ENCODE results near the gene CAMKK2.
"Not testable (repeated sequence)": the region's sequence is repeated elsewhere in the genome, so short reads cannot be mapped to it uniquely, and the experiment has no call there.

Gene CAMKK2

DNA sequence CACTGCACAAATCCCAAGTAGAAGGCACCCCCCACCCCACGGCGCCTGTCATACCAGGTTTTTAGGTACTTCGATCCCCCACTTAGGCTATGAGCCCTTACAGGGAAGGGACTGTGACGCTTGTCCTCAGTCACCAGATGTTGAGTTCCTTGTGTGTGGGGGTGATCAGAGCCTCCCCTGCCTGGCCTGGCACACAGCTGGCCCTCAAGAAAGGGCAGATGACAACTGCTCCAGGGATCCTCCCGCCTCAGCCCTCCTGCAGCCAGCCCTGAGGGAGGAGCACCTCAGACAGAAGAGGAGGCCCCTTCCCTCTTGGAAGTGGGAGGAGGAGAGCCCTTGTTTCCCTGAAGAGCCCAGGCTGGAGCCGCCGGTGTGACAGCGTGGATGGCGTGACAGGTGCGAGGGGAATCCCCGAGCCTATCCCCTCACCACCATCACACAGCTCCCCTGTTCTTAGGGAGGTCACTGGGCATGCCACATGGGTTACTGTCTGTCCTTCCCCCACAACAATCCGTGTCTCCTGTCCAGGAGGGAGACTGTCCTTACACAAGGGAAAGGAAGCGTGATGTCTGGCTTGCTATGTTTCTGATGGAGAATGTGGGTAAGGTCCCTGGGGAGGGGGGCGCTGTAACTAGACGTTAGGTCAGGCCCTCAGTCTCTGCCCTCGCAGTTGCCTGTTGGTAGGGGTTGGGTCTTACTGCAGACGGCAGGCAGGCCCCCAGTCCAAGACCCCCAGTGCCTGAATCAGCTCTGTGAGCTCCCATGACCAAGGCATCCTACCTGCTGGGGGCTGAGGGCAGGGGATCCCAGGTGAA is 55.1 kb downstream of the CAMKK2 start:
- no peak for DNase-seq

DNA sequence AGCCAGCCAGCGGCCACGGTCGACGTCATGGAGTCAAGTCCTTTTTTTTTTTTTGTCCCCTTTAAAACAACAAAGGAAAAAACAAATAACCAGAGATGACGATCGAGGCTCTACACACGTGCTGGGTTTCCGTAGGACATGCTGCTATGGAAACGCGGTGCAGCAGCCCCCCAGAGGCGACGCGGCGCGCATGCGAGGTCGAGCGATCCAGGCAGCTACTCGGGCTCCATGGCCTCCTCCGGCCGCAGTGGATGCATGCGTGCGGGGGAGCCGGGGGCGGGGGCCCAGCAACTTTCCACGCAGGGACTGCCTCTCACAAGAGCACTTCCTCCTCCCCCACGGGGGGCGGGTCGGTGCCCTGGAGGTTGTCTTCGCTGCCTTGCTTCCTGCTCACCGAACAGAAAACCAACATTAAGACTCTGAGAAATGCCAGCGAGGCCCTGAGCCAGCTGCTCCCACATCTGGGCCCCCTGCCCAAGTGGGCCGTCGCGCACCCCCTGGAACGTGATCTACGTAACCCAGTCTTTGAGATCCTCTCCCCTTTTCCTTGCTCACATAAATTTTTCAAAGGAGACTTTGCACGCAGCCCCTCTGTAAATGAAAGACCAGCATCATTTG is 55.9 kb downstream of the CAMKK2 start:
- no peak for DNase-seq

DNA sequence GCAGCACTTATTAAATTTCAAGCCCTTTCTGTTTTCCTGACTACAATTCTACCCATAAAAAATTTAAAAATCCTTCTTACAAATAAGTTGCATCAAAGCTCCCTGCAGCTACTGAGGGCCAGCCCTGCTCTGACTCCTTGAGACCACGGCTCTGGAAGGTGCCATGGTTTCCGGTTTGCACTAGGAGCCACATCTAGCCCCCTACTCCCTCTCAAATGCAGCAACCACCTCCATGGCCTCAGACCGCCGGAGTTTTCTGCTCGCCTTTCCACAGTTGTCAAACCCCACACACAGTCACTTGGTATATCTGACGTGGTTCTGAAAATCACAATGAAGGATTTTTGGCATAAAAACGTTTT is 56.5 kb downstream of the CAMKK2 start:
- no peak for DNase-seq

DNA sequence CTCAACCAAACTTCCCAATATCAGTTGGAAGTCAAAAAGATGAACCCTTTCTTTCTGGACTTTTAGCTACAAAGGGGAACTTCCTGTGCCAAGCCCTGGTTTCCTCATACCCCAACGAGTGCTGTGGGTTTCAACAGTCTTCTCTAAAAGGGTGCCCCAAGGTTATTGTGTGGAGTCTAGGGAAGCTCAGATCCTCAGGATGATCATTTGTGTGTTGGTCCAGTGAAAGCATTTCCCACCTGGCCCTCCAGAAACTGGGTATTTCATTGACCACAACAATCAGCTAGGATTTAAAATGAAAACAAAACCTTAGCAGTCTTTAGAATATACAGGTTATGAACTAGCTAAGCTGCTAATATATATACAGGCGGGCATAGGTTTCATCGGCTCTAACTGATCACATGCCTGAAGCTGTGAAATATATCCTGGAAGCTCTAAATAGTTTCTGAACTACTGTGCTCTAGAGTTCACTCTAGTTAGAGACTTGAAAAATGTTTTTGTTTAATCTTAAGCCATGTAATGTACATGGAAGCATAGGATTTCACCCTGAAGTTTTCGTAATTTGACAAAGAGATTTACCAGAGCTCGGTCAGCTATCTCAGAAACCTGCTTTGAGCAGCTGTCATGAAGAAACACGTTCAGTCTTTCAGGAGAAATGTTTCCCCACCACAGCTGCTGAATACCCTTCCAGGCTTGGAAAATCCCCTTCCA is 57.0 kb downstream of the CAMKK2 start:
- no peak for DNase-seq

DNA sequence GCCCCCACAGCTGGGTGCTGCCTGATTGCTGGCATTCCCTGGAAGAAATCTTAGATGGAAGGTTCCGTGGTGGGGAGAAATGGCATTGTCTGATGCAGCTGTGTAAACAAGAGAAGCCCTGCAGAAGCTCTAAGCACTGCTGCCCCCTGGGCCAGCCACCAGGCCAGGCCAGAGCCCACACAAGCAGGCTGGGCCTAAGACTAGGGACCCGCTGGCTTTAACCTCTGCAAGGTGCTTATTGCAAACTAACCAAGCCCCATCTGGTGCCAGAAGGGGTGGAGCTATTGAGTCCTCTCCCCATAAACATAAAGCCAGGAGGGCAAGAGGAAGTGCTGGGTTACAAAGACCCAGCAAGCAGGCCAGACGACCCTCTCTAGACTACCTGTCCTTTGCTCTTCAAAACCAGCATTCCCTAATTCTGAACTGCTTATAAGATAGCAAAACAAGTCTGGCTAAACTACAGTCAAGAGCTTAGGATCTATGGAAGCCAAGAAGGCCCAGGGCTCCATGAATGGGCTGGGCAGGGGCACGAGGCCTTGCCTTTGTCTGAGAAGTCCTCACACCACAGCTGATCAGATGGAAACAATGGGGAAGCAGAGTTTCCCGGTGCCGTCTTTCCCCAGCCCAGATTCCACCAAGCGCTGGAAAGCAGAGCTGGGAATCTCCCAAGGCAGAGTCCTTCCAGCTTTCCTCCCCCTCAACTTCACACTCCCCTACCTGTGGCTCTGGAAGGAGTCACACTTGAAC is 57.7 kb downstream of the CAMKK2 start:
- no peak for DNase-seq

DNA sequence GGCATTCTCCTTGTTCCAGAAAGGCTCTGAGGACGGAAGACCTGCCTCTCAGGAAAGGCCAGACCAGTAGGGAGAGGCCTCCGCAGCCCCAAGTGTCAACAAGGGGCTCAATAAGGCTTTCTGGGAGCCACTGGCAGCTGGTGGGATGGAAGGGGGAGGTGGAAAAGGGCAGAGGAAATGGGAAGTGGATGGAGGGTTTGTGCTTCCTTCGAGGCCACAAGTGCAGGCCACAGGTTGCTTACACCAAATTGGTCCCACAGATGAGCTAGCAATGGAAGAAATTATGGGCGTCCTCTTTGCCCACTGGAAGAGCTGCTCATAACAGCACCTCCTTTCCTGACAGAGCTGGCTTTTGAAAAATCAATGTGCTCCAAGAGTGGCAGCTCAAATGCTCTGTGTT is 58.4 kb downstream of the CAMKK2 start:
- no peak for DNase-seq

DNA sequence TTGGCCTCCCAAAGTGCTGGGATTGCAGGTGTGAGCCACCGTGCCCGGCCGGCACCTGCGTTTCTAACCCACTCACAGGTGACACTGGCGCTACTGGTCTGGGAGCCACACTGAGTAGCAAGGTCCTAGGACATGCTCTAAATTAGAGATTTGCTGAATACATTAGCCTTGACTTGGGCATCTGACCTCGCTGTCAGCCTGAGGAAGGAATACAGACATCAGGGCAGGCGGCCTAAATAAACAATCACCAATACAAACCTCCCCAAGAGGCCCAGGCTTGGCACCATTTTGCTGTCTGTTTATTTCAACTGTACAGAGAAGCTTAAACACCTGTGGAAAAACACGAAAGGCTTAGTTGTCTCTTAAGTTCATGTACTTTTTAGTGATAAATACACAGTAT is 59.1 kb downstream of the CAMKK2 start:
- no peak for DNase-seq

DNA sequence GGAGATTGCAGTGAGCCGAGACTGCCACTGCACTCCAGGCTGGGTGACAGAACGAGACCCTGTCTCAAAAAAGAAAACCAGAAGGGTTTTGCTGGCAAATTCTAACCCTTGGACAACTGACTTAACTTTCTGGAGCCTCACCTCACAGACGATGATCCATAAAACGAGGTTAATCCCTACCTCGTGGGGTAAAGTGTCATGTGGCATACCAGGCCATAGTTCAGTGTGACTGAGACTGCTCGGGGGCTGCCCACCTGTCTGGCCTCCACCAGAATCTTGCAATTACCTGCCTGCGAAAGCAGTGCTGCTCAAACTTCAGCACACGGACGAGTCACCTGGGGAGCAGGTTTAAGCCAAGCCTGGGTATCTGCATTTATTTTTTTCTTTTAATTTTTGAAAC is 59.7 kb downstream of the CAMKK2 start:
- DNase-seq: no peak

DNA sequence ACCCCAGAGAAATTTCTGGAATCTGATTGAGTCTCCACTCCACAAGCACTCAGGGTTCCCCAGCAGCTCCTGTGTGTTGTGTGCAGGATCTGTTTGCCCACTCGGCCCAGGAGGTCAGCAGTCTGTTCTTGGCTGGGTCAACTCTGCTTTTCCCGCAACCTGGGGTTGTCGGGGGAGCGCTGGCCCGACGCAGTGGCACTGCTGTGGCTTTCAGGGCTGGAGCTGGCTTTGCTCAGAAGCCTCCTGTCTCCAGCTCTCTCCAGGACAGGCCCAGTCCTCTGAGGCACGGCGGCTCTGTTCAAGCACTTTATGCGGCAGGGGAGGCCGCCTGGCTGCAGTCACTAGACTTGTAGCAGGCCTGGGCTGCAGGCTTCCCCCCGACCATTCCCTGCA is 62.9 kb downstream of the CAMKK2 start:
- no peak for DNase-seq

DNA sequence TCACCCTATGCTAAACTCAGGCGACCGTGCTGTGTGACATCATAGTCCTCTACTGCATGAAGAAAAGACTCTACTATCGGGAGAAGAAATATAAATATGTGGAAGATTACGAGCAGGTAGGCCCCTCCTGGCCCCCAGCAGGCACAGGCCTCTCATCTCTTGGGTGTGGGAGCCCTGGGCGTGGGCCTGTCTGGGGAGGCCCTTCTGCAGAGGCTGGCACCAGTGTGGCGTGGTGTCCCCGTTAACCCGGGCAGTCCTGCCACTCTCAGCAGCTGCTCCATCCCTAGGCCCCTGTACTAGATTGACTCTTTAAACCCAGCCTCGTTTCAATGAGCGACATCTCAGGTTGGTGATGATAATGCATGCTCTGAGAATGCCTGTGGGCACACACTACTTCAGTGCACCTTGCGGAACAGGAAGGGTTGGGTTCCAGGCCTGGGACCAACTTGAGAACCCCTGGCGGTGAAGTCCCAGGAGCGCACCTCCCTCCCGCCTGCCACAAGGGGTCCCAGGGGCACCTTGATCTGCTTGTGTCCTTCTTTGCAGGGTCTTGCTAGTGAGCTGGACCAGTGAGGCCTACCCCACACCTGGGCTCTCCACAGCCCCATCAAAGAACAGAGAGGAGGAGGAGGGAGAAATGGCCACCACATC is 63.4 kb downstream of the CAMKK2 start:
- DNase-seq: no peak

DNA sequence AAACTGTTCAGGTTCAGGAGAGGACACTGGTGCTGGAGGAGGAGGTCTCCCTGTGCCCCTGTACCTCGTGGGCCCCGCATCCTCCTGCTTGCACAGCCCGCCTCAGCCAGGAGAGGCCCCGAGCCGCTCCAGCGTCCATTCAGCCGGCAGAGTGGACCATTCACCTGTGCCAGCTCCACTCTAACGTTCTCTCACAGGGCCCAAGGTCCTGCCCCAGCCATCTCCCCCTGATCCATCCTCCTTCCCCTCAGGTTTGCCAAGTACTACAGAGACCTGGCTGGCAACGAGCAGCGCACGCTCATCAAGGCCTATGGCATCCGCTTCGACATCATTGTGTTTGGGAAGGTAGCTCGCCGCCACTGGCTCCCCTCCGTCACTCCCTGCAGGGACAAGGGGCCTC is 64.3 kb downstream of the CAMKK2 start:
- no peak for DNase-seq

DNA sequence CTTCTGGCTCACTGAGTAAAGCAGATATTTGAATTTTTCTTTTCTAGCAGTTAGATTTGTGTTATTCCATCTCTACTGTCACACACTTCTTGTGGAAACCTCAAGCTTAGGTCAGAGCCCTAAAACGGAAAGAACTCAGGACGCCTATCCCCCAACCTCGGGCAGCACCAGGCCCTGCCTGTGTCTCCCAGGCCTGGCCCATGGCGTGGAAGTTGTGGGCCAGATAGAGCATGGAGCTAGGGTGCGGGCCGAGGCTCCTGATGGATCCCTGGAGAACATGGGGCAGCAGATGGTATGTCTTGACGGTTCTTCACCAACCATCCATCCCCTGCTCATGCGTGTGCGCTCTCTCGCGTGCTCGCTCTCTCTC is 66.0 kb downstream of the CAMKK2 start:
- no peak for DNase-seq

DNA sequence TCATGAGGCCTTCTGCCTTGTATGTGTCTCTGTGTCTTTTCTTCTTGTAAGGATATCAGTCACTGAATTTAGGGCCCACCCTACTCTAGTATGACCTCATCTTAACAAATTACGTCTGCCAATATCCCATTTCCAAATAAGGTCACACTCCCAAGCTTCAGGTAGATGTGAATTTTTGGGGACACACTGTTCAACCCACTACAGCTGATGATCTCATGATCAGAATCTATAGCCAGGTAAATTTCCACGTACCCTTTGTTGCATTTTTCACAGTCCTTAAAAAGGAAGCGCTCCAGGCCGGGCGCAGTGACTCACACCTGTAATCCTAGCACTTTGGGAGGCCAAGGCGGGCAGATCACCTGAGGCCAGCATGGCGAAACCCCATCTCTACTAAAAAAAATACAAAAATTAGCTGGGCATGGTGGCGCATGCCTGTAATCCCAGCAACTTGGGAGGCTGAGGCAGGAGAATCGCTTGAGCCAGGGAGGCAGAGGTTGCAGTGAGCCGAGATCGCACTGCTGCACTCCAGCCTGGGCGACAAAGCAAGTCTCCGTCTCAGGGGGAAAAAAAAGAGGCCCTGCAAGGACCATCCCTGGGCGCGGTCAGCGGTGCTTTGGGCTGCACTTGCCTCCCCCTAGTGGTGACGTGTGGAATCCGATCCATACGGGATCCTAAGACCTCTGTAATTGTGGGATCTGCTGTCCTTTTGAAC is 66.5 kb downstream of the CAMKK2 start:
- not testable (repeated sequence) for DNase-seq

DNA sequence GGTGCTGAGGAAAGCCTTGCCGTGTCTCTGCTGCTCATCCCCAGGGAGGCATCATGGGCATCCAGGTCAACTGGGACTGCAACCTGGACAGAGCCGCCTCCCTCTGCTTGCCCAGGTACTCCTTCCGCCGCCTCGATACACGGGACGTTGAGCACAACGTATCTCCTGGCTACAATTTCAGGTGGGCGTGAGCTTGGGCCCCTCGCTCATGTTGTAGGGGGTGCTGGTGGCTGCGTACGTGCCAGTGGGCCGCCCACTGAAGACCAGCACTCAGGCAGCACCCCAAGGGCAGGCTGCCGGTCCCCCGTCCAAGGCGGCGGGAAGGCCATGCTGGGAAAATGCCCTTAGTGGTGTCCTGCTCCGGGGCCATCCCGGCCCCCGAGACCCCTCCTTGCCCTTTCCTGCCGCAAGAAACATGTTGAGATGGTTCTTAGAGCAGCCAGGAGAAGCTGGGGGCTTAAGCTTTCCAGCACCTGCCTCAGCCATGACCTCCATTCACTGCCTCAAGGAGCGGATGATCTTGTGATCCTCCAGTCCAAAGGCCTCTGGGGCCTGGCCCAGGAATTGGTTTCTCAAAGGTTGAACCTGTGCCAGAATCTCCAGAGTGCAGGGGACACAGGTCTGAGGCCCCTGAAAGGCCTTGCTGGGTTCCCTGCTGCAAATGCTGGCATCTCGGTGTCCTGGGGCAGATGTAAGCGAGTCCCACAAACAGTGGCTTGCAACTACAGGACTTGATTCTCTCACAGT is 67.4 kb downstream of the CAMKK2 start:
- DNase-seq: no peak

DNA sequence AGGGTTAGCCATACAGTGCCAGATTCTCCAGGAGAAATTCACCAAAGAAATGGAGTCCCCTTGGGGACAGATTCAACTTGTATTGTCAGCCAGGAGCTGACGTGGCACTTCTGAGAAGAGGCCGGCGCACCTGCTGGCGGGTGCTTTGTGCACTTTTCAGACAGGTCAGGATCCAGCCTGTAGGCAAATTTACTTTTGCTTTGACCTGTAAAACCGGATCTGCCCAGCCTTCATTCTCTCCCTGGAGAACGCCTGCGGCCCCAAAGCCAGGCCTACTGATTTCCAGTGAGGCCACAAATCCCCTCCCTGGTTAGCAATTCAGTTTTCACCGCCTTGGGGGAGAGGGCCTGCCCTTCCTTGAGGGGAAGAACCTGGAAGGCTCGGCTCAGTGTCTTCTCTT is 69.2 kb downstream of the CAMKK2 start:
- DNase-seq: no peak

DNA sequence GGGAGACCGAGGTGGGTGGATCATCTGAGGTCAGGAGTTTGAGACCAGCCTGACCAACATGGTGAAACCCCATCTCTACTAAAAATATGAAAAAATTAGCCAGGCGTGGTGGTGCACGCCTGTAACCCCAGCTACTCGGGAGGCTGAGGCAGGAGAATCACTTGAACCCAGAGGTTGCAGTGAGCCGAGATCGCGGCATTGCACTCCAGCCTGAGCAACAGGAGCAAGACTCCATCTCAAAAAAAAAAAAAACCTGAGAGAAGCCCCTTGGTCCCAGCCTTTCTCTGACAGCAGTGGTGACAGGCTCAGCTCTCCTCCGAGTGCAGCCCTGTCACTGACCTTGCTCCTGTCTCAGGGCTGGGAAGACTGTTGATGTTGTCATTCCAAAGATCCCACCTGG is 69.6 kb downstream of the CAMKK2 start:
- not testable (repeated sequence) for DNase-seq

DNA sequence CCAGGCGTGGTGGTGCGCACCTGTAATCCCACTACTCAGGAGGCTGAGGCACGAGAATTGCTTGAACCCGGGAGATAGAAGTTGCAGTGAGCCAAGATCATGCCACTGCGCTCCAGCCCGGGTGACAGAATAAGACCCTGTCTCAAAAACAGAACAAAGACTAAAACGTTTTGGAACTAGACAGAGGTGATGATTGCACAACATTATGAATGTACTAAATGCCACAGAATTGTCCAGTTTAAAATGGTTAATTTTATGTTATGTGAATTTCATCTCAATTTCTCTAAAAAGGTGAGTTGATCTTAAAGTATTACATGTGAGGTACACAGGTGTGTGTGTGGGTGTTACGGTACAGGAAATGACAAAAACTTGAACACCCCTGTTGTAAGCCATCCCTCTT is 70.1 kb downstream of the CAMKK2 start:
- no peak for DNase-seq

DNA sequence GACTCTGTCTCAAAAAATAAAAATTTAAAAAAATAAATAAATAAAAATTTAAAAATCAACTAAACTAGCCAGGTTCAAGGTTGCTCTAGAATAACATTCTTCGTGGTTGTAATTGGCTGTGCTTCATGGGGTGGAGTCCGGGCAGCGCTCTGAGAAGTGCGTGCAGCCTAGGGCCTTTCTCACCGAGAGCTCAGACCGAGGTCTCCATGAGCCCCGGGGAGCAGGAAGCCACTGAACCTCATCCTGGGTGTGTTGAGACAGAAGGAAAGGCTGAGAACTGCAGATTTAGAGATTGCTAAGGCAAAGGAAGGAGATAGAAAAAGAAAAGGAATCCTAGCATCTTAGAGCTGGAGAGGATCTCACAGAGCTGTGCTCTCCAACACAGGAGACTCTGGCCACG is 71.9 kb downstream of the CAMKK2 start:
- DNase-seq: no peak

DNA sequence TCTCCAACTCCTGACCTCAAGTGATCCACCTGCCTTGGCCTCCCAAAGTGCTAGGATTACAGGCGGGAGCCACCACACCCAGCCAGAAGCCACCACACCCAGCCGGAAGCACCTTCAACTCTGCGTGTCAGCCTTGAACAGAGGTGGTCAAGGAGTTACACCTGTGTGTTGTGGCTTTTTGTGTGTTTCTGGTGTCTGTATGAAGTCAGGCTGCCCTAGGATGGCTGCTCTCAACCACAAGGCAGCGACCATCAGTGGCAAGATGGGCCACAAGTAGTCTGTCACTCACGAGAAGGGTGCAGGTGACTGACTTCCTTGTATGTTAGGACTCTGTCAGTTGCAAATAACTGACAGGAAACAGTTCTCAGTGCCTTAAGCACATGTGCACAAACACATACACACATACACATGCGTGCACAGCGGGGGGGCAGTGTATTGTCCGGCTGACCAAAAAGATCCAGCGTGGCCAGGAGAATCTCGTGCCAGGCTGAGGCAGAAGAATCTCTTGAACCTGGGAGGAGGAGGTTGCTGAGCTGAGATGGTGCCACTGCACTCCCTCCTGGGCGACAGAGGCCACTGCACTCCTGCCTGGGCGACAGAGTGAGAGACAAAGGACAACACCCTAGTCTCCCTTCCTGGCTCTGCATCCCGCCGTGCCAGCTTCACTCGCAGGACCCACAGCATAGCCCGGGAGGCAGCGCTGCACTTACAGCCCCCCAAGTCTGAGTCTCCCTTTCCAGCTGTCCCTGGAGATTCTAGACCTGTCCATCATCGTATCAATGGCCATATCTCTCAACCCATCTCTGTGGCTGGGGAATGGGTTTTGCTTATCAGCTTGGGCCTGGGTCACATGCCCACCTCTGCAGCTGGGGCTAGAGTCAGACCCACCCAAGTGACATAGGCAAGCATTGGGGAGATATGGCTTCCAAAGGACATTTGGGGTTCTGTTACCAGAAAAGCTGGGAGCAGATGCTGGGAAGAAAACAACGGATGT is 72.9 kb downstream of the CAMKK2 start:
- no peak for DNase-seq

DNA sequence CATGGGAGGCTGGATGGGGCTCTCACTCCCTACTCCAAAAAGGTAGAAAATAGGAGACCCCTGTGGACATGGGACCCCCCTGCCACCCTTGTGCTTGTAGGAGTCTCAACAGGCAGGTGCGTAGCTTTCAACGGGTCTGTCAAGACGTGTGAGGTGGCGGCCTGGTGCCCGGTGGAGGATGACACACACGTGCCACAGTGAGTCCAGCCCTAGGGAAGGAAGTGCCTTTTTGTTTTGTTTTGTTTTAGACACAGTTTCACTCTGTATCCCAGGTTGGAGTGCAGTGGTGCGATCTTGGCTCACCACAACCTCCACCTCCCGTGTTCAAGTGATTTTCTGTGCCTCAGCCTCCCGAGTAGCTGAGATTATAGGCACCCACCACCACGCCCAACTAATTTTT is 73.7 kb downstream of the CAMKK2 start:
- no peak for DNase-seq
